ENCODE measurements around the gene ECPAS.
"Not testable (repeated sequence)": the region's sequence is repeated elsewhere in the genome, so short reads cannot be mapped to it uniquely, and the experiment has no call there.

ECPAS gene

DNA sequence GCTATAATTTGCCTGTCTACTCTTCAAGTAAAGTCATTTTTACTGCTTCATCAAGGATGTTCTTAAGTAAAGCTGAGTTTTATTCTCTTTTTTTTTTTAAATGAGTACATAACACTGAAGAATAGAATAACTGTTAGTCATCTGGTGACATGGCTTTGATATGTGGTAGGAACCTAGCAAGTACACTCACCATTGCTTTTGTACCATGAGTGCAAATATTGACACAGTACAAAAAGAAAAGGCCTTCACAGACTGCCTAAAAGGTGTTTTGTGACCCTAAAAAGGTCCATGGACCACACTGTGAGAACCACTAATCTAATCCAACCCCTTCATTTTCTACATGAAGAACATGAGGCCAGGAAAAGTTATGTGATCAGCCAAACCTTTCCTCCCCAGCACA is 55.0 kb downstream of the ECPAS start:
- DNase-seq (ENCODE audit: low read depth in 1 of 2, low spot score in 1 of 2) = no peak

DNA sequence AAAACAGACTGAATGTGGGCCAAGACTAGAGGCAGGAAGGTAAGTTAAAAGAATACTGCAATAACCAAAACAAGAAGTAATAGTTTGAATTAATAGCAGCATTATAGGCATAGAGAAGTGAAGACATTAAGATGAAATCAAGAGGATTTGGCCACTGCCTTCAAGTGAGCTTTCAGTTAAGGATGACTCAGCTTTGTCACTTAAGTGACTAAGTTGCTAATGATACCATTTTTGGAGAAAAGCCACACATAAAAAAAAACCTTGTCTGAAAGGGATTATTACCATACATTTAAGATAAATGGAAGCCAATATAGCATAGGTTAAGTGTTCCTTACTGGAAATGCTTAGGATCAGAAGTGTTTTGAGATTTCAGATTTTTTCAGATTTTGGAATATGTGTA is 57.0 kb downstream of the ECPAS start:
- no peak for DNase-seq (ENCODE audit: low read depth in 1 of 2, low spot score in 1 of 2)

DNA sequence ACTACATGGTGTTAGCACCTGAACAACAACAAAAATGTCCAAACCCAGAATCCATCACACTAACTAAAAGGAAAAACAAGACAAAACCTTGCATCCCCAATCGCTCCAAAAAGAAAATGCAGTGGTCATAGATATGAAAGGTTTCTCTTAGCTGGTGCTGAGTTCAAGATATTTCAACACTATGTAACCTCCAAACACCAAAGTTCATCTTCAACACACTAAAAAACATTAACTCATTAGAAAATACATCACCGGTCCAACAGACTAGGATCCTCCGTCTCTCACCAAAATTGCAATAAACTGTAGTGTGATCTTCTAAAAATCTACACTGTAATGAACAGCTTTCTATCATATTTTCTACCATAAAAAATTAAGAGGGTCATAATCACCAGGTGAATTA is 60.8 kb downstream of the ECPAS start:
- no peak for DNase-seq (ENCODE audit: low read depth in 1 of 2, low spot score in 1 of 2)

DNA sequence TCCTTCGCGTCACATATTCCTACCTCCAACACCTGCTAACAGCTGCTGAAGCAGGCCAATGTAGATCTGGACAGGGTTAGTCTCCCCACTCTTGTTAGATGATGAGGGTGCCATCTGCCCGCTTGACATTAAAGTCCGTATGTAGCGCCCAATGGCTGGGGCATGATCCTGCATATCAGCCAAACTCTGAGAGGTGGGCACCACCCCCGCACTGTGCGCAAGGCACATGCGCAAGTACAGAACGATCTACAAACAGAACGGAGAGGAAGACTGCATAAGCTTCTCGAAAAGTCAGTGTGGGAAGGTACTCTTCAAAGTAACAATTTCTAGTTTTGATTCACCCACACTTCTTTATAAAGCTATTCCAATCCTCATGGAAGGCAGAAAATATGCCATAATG is 69.8 kb downstream of the ECPAS start:
- DNase-seq (ENCODE audit: low read depth in 1 of 2, low spot score in 1 of 2) = no peak

DNA sequence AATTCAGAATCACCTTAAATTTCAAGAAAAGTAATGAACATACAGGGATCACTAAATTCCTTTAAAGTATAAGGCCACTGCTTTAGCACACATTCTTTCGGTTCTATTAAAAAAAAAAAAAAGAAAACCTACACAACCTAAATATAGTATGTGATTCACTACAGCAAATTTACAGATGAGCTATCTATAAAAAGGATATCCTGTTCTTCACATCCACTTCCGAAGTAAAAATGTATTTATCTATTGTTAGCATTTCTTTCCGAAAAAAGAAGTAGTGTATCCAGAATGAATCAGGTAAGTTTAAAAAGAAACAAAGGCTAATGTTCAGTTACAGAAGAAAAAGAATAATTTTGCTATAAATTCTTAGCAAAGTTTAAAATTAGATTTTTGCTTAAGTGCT is 70.2 kb downstream of the ECPAS start:
- no peak for DNase-seq (ENCODE audit: low read depth in 1 of 2, low spot score in 1 of 2)

DNA sequence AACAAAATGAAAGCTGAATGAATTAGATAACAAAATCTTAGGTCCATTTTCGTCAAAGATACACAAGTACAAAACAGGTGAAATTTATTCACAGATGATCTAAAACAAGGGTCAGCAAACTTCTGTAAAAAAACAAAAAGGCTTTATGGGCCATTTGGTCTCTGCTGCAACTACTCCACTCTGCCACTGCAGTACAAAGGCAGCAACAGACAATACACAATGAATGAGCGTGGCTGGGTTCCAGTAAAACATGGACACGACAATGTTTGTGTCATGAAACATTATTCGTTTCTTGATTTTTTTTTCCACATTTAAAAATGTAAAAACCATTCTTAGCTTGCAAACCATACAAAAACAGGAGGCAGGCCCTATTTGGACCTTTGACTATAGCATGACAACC is 71.9 kb downstream of the ECPAS start:
- DNase-seq (ENCODE audit: low read depth in 1 of 2, low spot score in 1 of 2) = no peak

DNA sequence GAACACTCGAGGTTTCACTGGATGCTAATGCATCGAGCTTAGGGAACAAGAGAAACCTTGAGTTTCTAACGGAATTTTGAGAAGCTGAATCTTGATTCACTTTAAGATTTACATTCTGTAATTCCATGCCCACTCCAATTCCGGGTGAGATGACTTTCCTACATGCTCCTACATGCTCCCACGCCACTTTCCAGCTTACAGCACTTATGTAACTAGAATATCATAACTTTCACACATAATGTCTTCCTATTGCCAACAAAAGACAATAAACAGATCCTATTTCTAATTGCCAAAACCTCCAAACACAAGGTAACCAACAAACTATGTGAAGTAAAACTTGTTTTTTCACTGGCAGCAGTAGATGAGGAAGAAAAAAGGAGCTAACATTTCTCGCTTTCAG is 72.9 kb downstream of the ECPAS start:
- DNase-seq (ENCODE audit: low read depth in 1 of 2, low spot score in 1 of 2) = no peak

DNA sequence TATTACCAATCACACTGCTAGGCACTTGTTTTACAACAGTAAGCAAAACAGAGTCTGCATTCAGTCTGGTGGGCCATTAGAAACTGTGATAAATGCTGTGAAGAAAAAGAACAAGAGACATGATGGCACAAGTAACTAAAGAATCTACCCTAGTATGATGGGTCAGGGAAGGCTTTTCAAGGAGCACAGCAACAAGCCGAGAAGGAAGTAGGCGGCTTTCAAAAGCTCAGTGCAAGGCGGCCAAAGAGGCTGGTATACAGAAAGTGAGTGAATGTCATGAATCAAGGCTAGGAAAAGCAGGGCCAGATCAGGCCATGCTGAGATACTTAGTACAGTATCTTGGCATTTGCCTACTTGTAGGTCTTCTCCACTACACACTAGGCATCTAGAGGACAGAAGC is 76.4 kb downstream of the ECPAS start:
- no peak for DNase-seq (ENCODE audit: low read depth in 1 of 2, low spot score in 1 of 2)

DNA sequence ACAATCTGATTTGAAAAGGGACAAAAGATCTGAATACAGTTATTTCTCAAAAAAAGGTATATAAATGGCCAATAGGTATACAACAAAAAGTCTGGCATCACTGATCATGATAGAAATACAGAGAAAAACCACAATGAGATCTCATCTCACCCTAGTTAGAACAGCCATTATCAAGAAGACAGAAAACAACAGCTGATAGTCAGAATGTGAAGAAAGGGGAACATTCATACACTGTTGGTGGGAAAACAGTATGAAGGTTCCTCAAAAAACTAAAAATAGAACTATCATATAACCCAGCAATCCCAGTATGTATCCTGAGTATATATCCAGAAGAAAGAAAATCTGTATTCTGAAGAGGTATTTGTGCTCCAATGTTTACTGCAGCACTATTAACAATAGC is 78.5 kb downstream of the ECPAS start:
- no peak for DNase-seq (ENCODE audit: low read depth in 1 of 2, low spot score in 1 of 2)

DNA sequence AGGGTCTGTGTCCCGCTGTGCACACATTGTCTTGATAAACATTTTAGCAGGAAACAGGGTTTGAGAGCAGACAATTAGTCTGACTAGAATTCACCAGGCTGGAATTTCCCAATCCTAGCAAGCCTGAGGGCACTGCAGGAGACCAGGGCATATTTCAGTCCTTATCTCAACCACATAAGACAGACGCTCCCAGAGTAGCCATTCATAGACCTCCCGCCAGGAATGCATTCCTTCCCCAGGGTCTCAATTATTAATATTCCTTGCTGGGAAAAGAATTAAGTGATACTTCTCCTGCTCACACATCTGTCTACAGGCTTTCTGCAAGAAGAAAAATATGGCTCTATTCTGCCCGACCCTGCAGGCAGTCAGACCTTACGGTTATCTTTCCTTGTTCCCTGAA is 82.7 kb downstream of the ECPAS start:
- not testable (repeated sequence) for DNase-seq (ENCODE audit: low read depth in 1 of 2, low spot score in 1 of 2)

DNA sequence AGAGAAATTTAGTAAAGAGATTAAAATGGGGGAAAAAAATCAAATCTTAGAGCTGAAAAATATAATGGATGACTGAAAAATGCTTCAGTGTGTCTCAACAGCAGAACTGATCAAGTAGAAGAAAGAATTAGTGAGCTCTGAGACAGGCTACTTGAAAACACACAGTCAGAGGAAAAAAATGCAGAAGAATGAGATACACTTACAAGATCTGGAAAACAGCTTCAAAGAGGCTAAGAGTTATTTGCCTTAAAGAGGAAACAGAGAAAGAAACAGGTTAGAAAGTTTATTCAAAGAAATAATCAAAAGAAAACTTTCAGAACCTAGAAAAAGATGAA is 83.7 kb downstream of the ECPAS start:
- no peak for DNase-seq (ENCODE audit: low read depth in 1 of 2, low spot score in 1 of 2)

DNA sequence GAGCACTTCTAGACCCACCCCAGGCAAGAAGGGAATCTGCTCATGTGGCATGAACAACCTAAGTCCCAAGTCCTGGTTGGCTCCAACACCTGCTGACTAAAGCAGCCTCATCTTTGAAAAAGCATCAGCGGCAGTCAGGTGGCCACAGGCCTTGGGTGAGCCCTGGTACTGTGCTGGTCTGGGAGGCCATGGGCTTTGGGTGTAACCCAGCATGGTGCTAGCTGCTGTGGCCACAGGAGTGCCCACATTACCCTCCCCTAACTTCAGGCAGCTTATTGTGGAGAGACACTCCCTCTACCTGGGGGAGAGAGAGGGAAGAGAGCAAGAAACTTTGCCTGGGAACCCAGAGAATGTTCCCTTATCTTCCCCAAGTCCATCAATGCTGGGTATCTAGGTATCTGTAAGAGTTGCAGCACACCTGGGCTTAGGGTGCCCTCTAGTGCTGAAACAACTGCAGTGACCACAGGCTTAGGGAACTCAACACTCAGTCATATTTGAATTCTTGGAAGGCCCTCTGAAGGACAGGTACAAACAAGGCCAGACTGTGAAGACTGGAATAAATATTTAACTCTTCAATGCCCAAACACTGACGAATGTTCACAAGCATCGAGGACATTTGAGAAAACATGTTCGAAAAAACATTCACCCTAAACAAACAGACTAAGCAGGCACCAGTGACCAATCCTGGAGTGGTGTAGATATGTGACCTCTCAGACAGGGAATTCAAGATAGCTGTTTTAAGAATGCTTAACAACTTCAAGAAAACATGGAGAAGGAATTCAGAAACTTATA is 84.2 kb downstream of the ECPAS start:
- DNase-seq (ENCODE audit: low read depth in 1 of 2, low spot score in 1 of 2) = no peak

DNA sequence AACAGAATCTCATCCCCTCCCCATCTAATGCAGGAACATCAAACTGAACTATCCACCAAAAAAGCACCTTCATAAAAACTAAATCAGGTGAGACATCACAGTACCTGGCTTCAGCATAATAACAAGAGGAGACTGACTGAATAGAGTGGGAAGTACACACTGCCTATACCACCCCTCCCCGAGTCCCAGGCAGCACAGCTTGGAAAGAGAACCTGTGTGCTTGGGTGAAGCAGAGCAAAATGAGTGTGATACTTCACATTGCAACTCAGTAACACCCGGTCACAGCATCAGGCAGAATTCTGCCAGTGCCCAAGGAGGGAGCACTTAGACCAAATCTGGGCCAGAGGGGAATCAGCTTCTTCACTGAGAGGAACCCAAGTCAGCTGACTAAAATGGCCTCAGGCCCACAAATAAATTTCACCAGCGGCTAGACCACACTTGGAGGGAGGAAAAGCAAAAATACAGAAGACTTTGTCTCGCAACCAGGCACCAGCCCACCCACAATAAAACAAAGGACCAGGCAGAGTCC is 84.9 kb downstream of the ECPAS start:
- no peak for DNase-seq (ENCODE audit: low read depth in 1 of 2, low spot score in 1 of 2)

DNA sequence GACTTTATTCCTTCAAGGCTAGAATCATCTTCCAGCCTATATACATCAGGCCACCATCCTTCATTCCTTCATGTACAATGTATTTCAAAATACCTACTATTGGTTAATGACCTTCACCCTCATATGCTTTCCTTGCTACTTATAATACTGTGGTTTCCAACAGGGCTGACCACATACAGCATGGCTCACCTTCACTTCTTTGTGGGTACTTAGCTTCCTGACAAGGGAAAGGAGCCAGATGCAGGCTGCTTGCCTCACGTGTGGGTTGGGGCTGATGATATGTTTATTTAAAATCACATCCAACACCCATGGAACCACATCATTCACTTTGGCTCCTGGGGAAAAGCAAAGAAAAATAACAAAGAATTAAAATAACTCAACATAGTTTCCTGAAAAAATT is 90.2 kb downstream of the ECPAS start:
- no peak for DNase-seq (ENCODE audit: low read depth in 1 of 2, low spot score in 1 of 2)

DNA sequence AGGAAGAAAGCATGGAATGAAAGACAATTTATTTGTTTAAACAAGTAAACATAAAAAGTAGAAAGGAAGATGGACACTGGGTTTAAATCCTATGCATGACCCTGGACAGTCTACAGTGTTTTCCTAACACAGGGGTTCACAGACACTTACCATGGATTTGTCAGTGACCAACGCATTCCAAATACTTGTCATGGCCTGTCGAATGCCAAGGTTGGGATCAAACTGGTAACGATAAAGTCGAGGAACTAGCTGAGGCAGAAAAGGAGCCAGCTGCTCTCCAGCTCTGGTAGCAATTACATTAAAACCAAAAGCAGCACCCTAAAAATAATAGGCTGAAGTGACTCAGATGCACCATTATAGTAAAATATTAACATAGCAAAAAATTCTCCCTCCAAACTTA is 94.8 kb downstream of the ECPAS start:
- DNase-seq (ENCODE audit: low read depth in 1 of 2, low spot score in 1 of 2) = no peak

DNA sequence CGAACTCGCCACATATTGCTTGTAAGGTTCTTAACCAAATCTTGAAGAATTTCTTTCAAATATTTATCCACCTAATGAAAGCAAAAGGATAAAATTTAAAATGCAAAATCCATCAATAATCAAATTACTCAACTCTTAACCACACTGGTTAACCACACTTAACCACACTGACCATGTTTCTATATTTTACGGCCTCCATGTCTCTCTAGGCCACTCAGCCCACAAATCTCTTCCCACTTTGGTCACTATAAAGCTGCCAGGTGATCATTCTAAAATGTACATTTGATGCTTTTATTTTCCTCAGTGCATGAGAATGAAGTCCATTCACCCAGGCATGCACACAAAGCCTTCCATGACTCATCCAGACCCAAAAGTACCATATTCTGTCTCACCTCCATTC is 97.8 kb downstream of the ECPAS start:
- DNase-seq (ENCODE audit: low read depth in 1 of 2, low spot score in 1 of 2) = no peak

DNA sequence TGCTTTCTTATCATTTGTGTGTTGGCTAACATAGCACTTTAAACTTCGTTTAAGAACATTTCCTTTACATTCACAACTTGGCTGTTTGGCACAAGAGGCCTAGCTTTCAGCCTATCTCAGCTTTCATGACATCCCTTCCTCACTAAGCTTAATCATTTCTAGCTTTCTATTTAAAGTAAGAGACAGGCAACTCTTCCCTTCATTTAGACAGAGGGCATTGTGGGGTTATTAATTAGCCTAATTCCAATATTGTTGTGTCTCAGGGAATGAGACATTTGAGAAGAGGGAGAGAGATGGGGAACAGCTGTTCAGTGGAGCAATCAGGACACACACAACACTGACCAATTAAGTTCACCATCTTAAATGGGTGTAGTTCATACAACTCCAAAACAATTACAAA is 103.2 kb downstream of the ECPAS start:
- no peak for DNase-seq (ENCODE audit: low read depth in 1 of 2, low spot score in 1 of 2)

DNA sequence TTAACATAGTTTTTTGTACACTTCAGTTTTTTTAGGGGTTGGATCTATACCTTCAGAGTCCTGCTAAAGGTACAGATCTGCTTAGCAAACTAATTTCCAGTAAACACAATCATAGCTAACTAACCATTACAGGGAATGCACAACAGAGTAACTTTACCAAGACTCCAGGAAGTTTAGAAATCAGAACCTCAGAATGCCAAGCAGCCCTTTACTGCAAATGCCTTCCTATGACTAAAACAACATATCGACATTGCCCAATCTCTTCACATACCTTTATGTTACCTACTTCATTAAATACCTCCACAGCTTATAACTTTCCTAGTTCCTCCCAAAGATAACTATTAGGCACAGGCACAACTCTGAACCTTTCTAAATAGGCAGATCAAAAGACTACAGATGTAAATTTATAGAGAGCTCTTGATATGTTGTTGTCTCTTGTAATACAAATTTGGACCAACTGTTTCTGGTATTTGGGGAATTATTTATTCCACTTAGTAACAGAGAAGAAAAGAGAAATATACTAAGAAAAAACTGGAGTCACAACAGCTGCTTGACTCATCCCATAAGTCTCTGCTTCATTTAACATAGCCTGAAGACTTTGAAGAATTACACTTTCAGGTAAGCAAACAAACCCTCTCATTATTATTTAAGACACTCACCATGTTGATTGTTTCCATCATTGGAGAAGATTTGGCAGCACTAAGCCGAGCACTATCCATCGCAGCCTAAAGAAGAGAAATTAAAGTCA is 108.2 kb downstream of the ECPAS start:
- DNase-seq (ENCODE audit: low read depth in 1 of 2, low spot score in 1 of 2) = no peak

DNA sequence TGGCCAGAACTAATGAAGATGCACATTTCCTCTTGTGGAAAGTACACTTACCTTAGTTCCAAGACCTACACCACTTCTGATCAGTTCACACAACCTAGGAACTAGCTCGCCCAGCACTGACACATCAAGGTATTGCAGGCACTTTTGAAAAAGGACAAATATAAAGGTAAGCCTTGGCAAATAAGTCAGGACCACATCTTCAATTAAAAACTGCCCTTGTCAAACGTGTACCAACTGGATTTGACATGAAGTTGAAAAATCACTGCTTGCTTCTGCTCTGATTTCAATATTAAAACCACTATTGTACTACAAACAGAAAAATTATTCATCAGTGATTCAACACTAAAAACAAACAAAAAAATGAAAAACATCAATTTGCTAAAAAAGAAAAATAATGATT is 109.1 kb downstream of the ECPAS start:
- no peak for DNase-seq (ENCODE audit: low read depth in 1 of 2, low spot score in 1 of 2)

DNA sequence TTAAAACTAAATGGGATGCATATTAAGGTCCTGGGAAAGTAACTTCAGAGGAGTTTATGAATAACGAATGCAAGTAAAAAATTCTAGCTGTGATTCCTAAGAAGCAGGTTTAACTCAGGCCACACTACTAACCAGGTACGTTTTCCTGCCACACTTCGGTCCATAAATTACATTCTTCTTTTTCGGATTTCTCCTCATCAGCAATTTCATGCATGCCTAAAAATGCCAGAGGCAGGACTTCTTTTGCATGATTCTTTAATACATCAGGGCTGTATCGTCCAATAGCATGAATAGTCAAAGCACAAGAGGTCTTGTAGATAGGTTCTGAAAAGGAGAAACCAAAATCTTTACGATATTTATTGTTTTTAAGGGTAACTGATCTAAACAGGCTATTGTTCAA is 111.9 kb downstream of the ECPAS start:
- no peak for DNase-seq (ENCODE audit: low read depth in 1 of 2, low spot score in 1 of 2)

DNA sequence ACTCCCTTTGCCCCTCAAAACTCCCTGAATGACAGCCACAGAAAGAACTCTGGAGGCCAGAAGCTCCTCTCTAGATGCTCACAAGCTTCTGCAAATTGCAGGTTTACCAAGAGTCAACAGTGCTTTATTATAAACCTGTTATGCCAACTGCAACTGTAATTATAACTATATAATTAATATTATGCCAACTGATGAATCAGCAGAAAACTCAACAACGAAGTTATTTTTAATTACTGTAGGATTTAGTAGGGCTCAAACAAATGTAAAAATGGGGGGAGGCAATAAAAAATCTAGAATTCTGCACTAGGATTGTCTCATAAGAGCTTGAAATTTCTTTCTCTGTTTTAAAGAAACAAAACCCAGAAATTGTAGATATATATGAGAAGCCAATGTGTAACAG is 117.2 kb downstream of the ECPAS start:
- no peak for DNase-seq (ENCODE audit: low read depth in 1 of 2, low spot score in 1 of 2)

DNA sequence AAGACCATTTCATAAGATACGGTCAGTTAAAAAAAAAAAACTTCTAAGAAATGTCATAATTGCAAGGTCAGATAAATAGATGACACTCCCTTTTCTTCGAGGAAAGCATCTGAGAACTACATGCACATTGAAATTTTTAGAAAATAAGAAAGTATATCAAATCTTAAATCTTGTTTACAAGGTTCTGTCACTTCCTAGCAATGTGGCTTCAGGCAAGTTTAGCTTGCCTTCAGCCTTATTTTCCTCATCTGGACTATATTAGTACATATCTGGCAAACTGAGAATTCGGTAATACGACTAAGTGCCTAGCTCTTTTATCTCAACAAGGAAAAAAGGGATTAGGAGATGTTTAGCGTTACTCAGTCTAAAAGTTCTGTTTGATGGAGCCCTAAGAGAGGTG is 121.7 kb downstream of the ECPAS start:
- no peak for DNase-seq (ENCODE audit: low read depth in 1 of 2, low spot score in 1 of 2)

DNA sequence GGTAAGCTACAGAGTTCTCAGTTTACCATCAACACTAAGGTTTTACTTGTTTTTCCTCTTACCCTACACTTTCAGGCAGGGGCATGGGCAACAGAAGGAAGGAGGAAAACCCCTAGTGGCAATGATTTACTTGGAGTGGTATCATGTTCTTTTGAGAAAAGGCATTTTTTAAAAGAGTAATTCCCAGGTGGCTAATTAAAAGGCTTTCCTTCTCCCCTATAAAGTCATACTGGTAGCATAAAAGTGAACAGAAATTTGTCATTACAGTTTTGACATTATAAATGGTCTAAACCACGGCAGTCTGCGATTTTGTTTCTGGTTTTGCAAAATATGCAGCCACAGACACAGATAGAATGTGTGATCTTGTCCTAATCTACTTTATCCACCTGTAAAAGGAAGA is 123.3 kb downstream of the ECPAS start:
- no peak for DNase-seq (ENCODE audit: low read depth in 1 of 2, low spot score in 1 of 2)

All from activated CD4-positive, alpha-beta T cell treated with anti-CD3 and anti-CD28 coated beads, Interleukin-2, amount 50 U/mL, for 24 hours (primary cell).